CD14-positive monocyte (primary cell): Measurements from ENCODE around the gene NPL. TPM values are rescaled to one million over a fixed set of nuclear protein-coding genes. Genes with fewer than 3 reads are reported as not detected.

Experiments
- DNase-seq, 3 donors: peaks; one replicate each; pipeline ENCODE4 v3.0.0-alpha.2; 2011 to 2022
- H2AFZ ChIP-seq: 2 replicates; pipeline ENCODE4 v1.6.0; 2012; ENCODE audit warnings: mild to moderate bottlenecking, low read depth, low read length, inconsistent platforms; ENCODE audit not compliant: insufficient read depth, poor library complexity, severe bottlenecking
- H3K27ac ChIP-seq, 2 donors: 1 replicate in 1 of 2; 2 replicates in 1 of 2; pipeline ENCODE4 v1.5.1; 2012 to 2013; ENCODE audit warnings: low read length in 2 of 2, control low read depth in 1 of 2, inconsistent platforms in 1 of 2, low read depth in 1 of 2, mild to moderate bottlenecking in 1 of 2
- H3K27me3 ChIP-seq, 2 donors: one replicate each; pipeline versions ENCODE4 v1.6.0 to v1.6.1; 2011 to 2013; ENCODE audit warnings: low read length in 2 of 2; ENCODE audit not compliant: control insufficient read depth in 2 of 2, insufficient read depth in 2 of 2
- H3K36me3 ChIP-seq, 2 donors: replicated peaks in 1 of 2; 1 replicate in 1 of 2; 2 replicates in 1 of 2; pipeline versions ENCODE4 v1.5.1 to v1.6.1; 2012 to 2013; ENCODE audit warnings: low read length in 2 of 2, control low read depth in 1 of 2, inconsistent platforms in 1 of 2, mild to moderate bottlenecking in 1 of 2; ENCODE audit not compliant: insufficient read depth in 2 of 2, control insufficient read depth in 1 of 2
- H3K4me1 ChIP-seq, 2 donors: 1 replicate in 1 of 2; 2 replicates in 1 of 2; pipeline versions ENCODE4 v1.5.1 to v1.6.1; 2012 to 2013; ENCODE audit warnings: low read length in 2 of 2, control low read depth in 1 of 2, inconsistent platforms in 1 of 2, mild to moderate bottlenecking in 1 of 2, moderate library complexity in 1 of 2; ENCODE audit not compliant: insufficient read depth in 2 of 2, control insufficient read depth in 1 of 2
- H3K4me2 ChIP-seq: replicated peaks from 2 replicates; pipeline ENCODE3; 2012; ENCODE audit warnings: low read length, moderate library complexity, mild to moderate bottlenecking; ENCODE audit not compliant: poor library complexity, severe bottlenecking; ENCODE audit errors: extremely low read depth
- H3K4me3 ChIP-seq, 3 experiments: fragments of 200-600 bp in 1 of 3; sonication (generic) in 1 of 3; replicated peaks in 1 of 3; 1 replicate in 2 of 3; 2 replicates in 1 of 3; pipeline ENCODE4 v1.5.1; 2011 to 2013; ENCODE audit warnings: low read length in 3 of 3, mild to moderate bottlenecking in 3 of 3, control low read depth in 2 of 3, low read depth in 2 of 3, inconsistent platforms in 1 of 3, moderate library complexity in 1 of 3
- H3K79me2 ChIP-seq: 2 replicates; pipeline ENCODE4 v1.6.0; 2012; ENCODE audit warnings: mild to moderate bottlenecking, control low read depth, inconsistent platforms, low read length, moderate library complexity; ENCODE audit not compliant: insufficient read depth
- H3K9ac ChIP-seq: 2 replicates; pipeline ENCODE4 v1.6.0; 2017; ENCODE audit warnings: low read length, mild to moderate bottlenecking; ENCODE audit not compliant: insufficient read depth, poor library complexity, severe bottlenecking
- H3K9me3 ChIP-seq, 2 donors: replicated peaks in 1 of 2; 1 replicate in 1 of 2; 2 replicates in 1 of 2; pipeline versions ENCODE4 v1.5.1 to v1.6.1; 2012 to 2013; ENCODE audit warnings: low read length in 2 of 2, control low read depth in 1 of 2; ENCODE audit not compliant: control insufficient read depth in 1 of 2, insufficient read depth in 1 of 2
- H4K20me1 ChIP-seq: 2 replicates; pipeline ENCODE4 v1.6.0; 2012; ENCODE audit warnings: mild to moderate bottlenecking, low read length, control low read depth, moderate library complexity; ENCODE audit not compliant: insufficient read depth
- H3K27ac Mint-ChIP-seq, 7 donors: one replicate each; pipeline ENCODE4 v1.8.0; 2020; ENCODE audit warnings: mild to moderate bottlenecking in 7 of 7, mixed read lengths in 7 of 7, moderate library complexity in 6 of 7, inconsistent platforms in 2 of 7
- H3K27me3 Mint-ChIP-seq, 3 donors: one replicate each; pipeline ENCODE4 v1.8.0; 2021 to 2022; ENCODE audit warnings: low read depth in 3 of 3, mild to moderate bottlenecking in 3 of 3, mixed read lengths in 3 of 3, moderate library complexity in 3 of 3, inconsistent platforms in 1 of 3
- H3K36me3 Mint-ChIP-seq, 2 donors: one replicate each; pipeline ENCODE4 v1.8.0; 2020; ENCODE audit warnings: mixed read lengths in 2 of 2, inconsistent platforms in 1 of 2, mild to moderate bottlenecking in 1 of 2
- H3K4me1 Mint-ChIP-seq: one replicate; pipeline ENCODE4 v1.8.0; 2020; ENCODE audit warnings: mild to moderate bottlenecking, mixed read lengths
- H3K4me3 Mint-ChIP-seq, 2 donors: one replicate each; pipeline ENCODE4 v1.8.0; 2020; ENCODE audit warnings: mild to moderate bottlenecking in 2 of 2, mixed read lengths in 2 of 2, moderate library complexity in 1 of 2
- H3K9me3 Mint-ChIP-seq, 7 donors: one replicate each; pipeline ENCODE4 v1.8.0; 2020 to 2022; ENCODE audit warnings: mixed read lengths in 7 of 7, mild to moderate bottlenecking in 6 of 7, moderate library complexity in 6 of 7, inconsistent platforms in 2 of 7
- CTCF ChIP-seq: fragments of 200-600 bp; IDR thresholded peaks from one replicate; pipeline ENCODE4 v1.8.0; 2022; ENCODE audit warnings: antibody characterized with exemption, mild to moderate bottlenecking
- WGBS: methylation state at CpG from one replicate; pipeline ENCODE4 v1.1.5; 2013; ENCODE audit warnings: missing lambda C conversion rate; ENCODE audit not compliant: insufficient coverage; 5-methylcytosine and 5-hydroxymethylcytosine counted together
- intact Hi-C, 2 donors: fragments of 100-400 bp; cut with micrococcal nuclease; formaldehyde crosslinking; loops; one replicate each; pipeline versions ENCODE4 v1.15.0 to v1.15.1; 2023
- polyA plus RNA-seq, 3 donors: library from polyadenylated mRNA; depleted of rRNA in 1 of 3; unstranded in 2 of 3; stranded (reverse) in 1 of 3; fragments of 300-500 nt in 2 of 3; fragments of >200 nt in 1 of 3; fragmentation: Illumina TruSeq in 2 of 3; gene quantifications; 1 replicate in 2 of 3; 2 replicates in 1 of 3; pipeline ENCODE4 v1.2.3, GENCODE V29; 2012 to 2021

Gene NPL
- polyA plus RNA-seq, 3 donors, result 56.6 to 127 (median 127) TPM

DNA sequence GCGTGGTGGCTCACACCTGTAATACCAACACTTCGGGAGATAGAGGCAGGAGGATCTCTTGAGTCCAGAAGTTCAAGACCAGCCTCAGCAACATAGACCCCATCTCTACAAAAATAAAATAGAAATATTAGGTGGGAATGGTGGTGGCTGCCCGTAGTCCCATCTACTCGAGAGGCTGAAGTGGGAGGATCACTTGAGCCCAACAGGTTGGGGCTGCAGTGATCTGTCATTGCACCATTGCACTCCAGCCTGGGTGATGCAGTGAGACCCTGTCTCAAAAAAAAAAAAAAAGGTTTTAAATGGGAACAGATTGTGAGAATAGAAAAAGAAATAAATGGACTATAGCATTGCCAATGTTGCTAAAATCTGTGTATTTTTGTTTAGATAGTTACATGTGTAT, 60.7 kb downstream of the NPL start:
- no peaks in the 10 kb centered on the region for H3K27me3 Mint-ChIP-seq
- Histone ChIP-seq H3K9me3 (no peaks in the 10 kb centered on the region), H2AFZ (no peak overlapping the region), H3K27me3 (no peaks in the 10 kb centered on the region), H3K9ac (no peak overlapping the region), H4K20me1 (peaks cover 99% of the 10 kb centered on the region), H3K79me2 (peaks cover 84% of the 10 kb centered on the region), H3K4me1 (no peaks in the 10 kb centered on the region), H3K36me3 (peaks cover 97 to 100% of the 10 kb centered on the region in 2 donors), H3K4me3 (no peak overlapping the region), H3K27ac (no peak overlapping the region), H3K4me2 (no peak overlapping the region)
- DNase-seq, result no peak
- peaks cover 2% of the 10 kb centered on the region for H3K4me1 Mint-ChIP-seq
- H3K36me3 Mint-ChIP-seq, result peaks cover 91 to 96% of the 10 kb centered on the region in 2 donors
- intact Hi-C loops, result loop anchor here in 1 of 2 donors (10.0 kb wide), 1 partner anchor 704 kb away; no protein-coding TSS in a partner anchor
- H3K9me3 Mint-ChIP-seq, result no peaks in the 10 kb centered on the region
- no peak overlapping the region for H3K27ac Mint-ChIP-seq
- WGBS, result 100% methylated on average over 2 of the region's 4 CpGs
- H3K4me3 Mint-ChIP-seq, result no peak overlapping the region
- no peak for TF ChIP-seq CTCF

DNA sequence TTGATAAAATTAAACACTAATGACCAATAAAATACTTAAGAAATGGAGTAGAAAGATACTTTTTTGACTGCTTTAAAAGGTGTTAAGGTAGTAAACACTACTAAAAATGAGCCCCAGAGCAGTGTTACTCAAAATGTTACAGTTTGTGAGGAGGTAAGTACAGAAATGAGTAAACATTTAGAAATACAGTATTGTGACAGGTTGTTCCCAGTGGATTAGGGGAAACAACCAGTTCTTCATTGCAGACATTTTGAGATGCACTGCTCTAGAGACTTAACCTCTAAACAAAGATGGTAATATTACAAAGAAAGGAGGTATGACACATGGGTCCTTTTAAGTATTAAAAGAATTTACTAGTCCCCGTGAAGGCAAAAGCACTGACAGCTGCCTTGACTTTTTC, 62.3 kb downstream of the NPL start:
- Histone ChIP-seq H3K27me3 (no peaks in the 10 kb centered on the region), H4K20me1 (peaks cover 98% of the 10 kb centered on the region), H3K9ac (no peak overlapping the region), H3K9me3 (no peaks in the 10 kb centered on the region), H3K36me3 (peaks cover 98 to 100% of the 10 kb centered on the region in 2 donors), H3K79me2 (peaks cover 71% of the 10 kb centered on the region), H3K4me1 (no peaks in the 10 kb centered on the region), H3K27ac (no peak overlapping the region), H2AFZ (no peak overlapping the region), H3K4me2 (no peak overlapping the region), H3K4me3 (no peak overlapping the region)
- H3K9me3 Mint-ChIP-seq, result no peaks in the 10 kb centered on the region
- intact Hi-C loops, result loop anchor here in 1 of 2 donors (10.0 kb wide), 1 partner anchor 703 kb away; no protein-coding TSS in a partner anchor
- H3K27ac Mint-ChIP-seq, result no peak overlapping the region
- peaks cover 93 to 95% of the 10 kb centered on the region in 2 donors for H3K36me3 Mint-ChIP-seq
- WGBS, result no CpG with 5 or more reads among the region's 1 CpG
- no peak for DNase-seq
- TF ChIP-seq CTCF, result no peak
- H3K4me3 Mint-ChIP-seq, result no peak overlapping the region
- no peaks in the 10 kb centered on the region for H3K27me3 Mint-ChIP-seq
- no peaks in the 10 kb centered on the region for H3K4me1 Mint-ChIP-seq
